Neural progenitor cell (in vitro differentiated cells): Measurements from ENCODE around the gene TMEM164. TPM values are rescaled to one million over a fixed set of nuclear protein-coding genes. Genes with fewer than 3 reads are reported as not detected.
"Not testable (repeated sequence)": the region's sequence is repeated elsewhere in the genome, so short reads cannot be mapped to it uniquely, and the experiment has no call there.

Experiments used
- DNase-seq: peaks from one replicate; pipeline ENCODE4 v3.0.0-alpha.2; 2016; ENCODE audit warnings: low spot score
- H2AFZ ChIP-seq: fragments of 200-600 bp; sonication (generic); replicated peaks from 2 replicates; pipeline ENCODE4 v1.6.1; 2016; ENCODE audit warnings: antibody characterized with exemption
- H3F3A ChIP-seq: fragments of 200-600 bp; sonication (generic); 2 replicates; pipeline ENCODE4 v1.6.1; 2016; ENCODE audit warnings: antibody characterized with exemption, low read depth
- H3K27ac ChIP-seq: fragments of 200-600 bp; sonication (generic); 2 replicates; pipeline ENCODE4 v1.5.1; 2016; ENCODE audit warnings: mild to moderate bottlenecking
- H3K27me3 ChIP-seq: fragments of 200-600 bp; sonication (generic); 2 replicates; pipeline ENCODE4 v1.6.1; 2016; ENCODE audit warnings: mild to moderate bottlenecking, moderate library complexity
- H3K36me3 ChIP-seq: fragments of 200-600 bp; sonication (generic); 2 replicates; pipeline ENCODE4 v1.5.1; 2016
- H3K4me1 ChIP-seq: fragments of 200-600 bp; sonication (generic); 2 replicates; pipeline ENCODE4 v1.6.1; 2016; ENCODE audit warnings: mixed run types
- H3K4me2 ChIP-seq: fragments of 200-600 bp; sonication (generic); 2 replicates; pipeline ENCODE4 v1.6.1; 2016
- H3K4me3 ChIP-seq: fragments of 200-600 bp; sonication (generic); 2 replicates; pipeline ENCODE4 v1.5.1; 2016
- H3K79me2 ChIP-seq: fragments of 200-600 bp; sonication (generic); 2 replicates; pipeline ENCODE4 v1.6.1; 2016; ENCODE audit warnings: low read depth
- H3K9ac ChIP-seq: fragments of 200-600 bp; sonication (generic); 2 replicates; pipeline ENCODE4 v1.6.1; 2016
- H3K9me3 ChIP-seq: fragments of 200-600 bp; sonication (generic); 2 replicates; pipeline ENCODE4 v1.5.1; 2016; ENCODE audit warnings: low read depth
- H4K20me1 ChIP-seq: fragments of 200-600 bp; sonication (generic); 2 replicates; pipeline ENCODE4 v1.6.1; 2016; ENCODE audit warnings: low read depth
- H3K27ac Mint-ChIP-seq: 3 replicates; pipeline ENCODE4 v1.8.0; 2021; ENCODE audit warnings: mixed read lengths
- H3K27me3 Mint-ChIP-seq: 2 replicates; pipeline ENCODE4 v1.8.0; 2022; ENCODE audit warnings: low read depth, mild to moderate bottlenecking, inconsistent platforms, moderate library complexity, mixed read lengths; ENCODE audit not compliant: insufficient read depth
- H3K36me3 Mint-ChIP-seq: 3 replicates; pipeline ENCODE4 v1.8.0; 2021; ENCODE audit warnings: mixed read lengths
- H3K4me1 Mint-ChIP-seq: 3 replicates; pipeline ENCODE4 v1.8.0; 2021; ENCODE audit warnings: mixed read lengths
- H3K4me3 Mint-ChIP-seq: 3 replicates; pipeline ENCODE4 v1.8.0; 2021; ENCODE audit warnings: mild to moderate bottlenecking, moderate library complexity, mixed read lengths
- H3K9me3 Mint-ChIP-seq: 3 replicates; pipeline ENCODE4 v1.8.0; 2020; ENCODE audit warnings: mixed read lengths
- EZH2 ChIP-seq: fragments of 200-600 bp; sonication (generic); IDR thresholded peaks from 2 replicates; pipeline ENCODE4 v1.6.1; 2017; ENCODE audit warnings: antibody characterized with exemption, mild to moderate bottlenecking, moderate library complexity
- EZH2phosphoT487 ChIP-seq: fragments of 200-600 bp; sonication (generic); IDR thresholded peaks from 2 replicates; pipeline ENCODE4 v1.6.1; 2017; ENCODE audit warnings: antibody characterized with exemption
- total RNA-seq: library from RNA; depleted of rRNA; stranded (reverse); fragments of >200 nt; gene quantifications from 2 replicates; pipeline ENCODE4 v1.2.3, GENCODE V29; 2015; ENCODE audit warnings: low replicate concordance
- TF ChIP-seq, protein P1 (sequence below): fragments of 200-600 bp; sonication (generic); IDR thresholded peaks from 2 replicates; pipeline ENCODE4 v1.5.1; 2017; ENCODE audit warnings: antibody characterized with exemption, mild to moderate bottlenecking

Gene TMEM164
- total RNA-seq, 1 donor from 2014 or later: 15.5 TPM

DNA sequence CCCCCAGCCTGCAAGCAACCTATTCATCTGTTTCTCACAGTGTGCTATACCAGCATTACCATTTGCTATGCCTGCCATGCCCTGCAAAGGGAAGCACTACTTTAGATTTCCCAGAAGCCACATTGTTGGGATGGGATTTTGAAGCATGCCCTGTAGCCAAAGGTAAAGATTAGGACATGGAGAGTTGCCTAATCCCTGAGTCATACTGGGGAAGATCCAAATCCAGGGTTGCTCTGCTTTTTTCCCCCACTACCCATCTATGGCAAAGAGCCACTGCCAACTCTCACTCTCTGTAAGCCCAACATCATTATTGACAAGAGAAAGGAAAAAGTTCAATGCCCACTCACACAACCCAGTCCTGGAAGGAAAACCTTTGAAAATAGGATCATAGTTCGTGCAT, 36.7 kb upstream of the TMEM164 start:
- H3K36me3 ChIP-seq: no peaks in the 10 kb centered on the region
- no peak overlapping the region for H3K4me3 Mint-ChIP-seq
- no peak overlapping the region for H3K27ac ChIP-seq
- H3K9me3 Mint-ChIP-seq: no peaks in the 10 kb centered on the region
- no peak overlapping the region for H2AFZ ChIP-seq
- TF ChIP-seq EZH2 (no peak), EZH2phosphoT487 (no peak)
- TF ChIP-seq, protein P1, sequence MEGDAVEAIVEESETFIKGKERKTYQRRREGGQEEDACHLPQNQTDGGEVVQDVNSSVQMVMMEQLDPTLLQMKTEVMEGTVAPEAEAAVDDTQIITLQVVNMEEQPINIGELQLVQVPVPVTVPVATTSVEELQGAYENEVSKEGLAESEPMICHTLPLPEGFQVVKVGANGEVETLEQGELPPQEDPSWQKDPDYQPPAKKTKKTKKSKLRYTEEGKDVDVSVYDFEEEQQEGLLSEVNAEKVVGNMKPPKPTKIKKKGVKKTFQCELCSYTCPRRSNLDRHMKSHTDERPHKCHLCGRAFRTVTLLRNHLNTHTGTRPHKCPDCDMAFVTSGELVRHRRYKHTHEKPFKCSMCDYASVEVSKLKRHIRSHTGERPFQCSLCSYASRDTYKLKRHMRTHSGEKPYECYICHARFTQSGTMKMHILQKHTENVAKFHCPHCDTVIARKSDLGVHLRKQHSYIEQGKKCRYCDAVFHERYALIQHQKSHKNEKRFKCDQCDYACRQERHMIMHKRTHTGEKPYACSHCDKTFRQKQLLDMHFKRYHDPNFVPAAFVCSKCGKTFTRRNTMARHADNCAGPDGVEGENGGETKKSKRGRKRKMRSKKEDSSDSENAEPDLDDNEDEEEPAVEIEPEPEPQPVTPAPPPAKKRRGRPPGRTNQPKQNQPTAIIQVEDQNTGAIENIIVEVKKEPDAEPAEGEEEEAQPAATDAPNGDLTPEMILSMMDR: no peak
- H3K27me3 Mint-ChIP-seq: no peaks in the 10 kb centered on the region
- H3K9me3 ChIP-seq: peaks cover 11% of the 10 kb centered on the region
- DNase-seq: no peak
- H3K27ac Mint-ChIP-seq: no peak overlapping the region
- H3K4me2 ChIP-seq: no peak overlapping the region
- no peaks in the 10 kb centered on the region for H3F3A ChIP-seq
- H3K36me3 Mint-ChIP-seq: no peaks in the 10 kb centered on the region
- H3K4me3 ChIP-seq: no peak overlapping the region
- H3K4me1 ChIP-seq: no peaks in the 10 kb centered on the region
- H3K27me3 ChIP-seq: no peaks in the 10 kb centered on the region
- no peaks in the 10 kb centered on the region for H3K4me1 Mint-ChIP-seq
- no peaks in the 10 kb centered on the region for H4K20me1 ChIP-seq
- no peaks in the 10 kb centered on the region for H3K79me2 ChIP-seq
- no peak overlapping the region for H3K9ac ChIP-seq

DNA sequence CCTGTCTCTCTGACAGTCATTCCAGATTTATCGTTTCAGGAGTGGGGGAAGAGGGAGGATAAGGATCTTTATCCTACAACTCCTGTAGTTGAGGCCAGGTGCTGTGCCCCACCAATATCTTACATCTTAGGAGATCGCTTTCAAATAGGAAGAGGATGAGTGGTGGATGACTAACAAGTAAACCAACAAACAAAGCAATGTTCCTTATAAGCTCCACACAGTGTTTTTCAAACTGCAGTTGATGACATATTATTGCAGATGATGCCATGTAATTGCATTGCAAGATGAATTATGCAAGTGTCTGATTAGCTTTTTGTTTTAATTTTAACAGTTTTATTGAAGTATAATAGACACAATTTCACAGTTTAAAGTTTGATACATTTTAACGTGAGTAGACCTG, 35.8 kb upstream of the TMEM164 start:
- TF ChIP-seq, protein P1: no peak
- no peak for TF ChIP-seq EZH2
- no peak for TF ChIP-seq EZH2phosphoT487
- H3K4me3 ChIP-seq: no peak overlapping the region
- no peaks in the 10 kb centered on the region for H4K20me1 ChIP-seq
- peaks cover 11% of the 10 kb centered on the region for H3K9me3 ChIP-seq
- H3F3A ChIP-seq: no peaks in the 10 kb centered on the region
- Mint-ChIP-seq H3K36me3 (no peaks in the 10 kb centered on the region), H3K9me3 (no peaks in the 10 kb centered on the region), H3K4me3 (no peak overlapping the region), H3K4me1 (no peaks in the 10 kb centered on the region), H3K27me3 (peaks cover 2% of the 10 kb centered on the region), H3K27ac (no peak overlapping the region)
- H2AFZ ChIP-seq: no peak overlapping the region
- H3K4me2 ChIP-seq: no peak overlapping the region
- no peak overlapping the region for H3K27ac ChIP-seq
- H3K27me3 ChIP-seq: no peaks in the 10 kb centered on the region
- no peaks in the 10 kb centered on the region for H3K4me1 ChIP-seq
- H3K9ac ChIP-seq: no peak overlapping the region
- H3K79me2 ChIP-seq: no peaks in the 10 kb centered on the region
- no peak for DNase-seq
- H3K36me3 ChIP-seq: no peaks in the 10 kb centered on the region

DNA sequence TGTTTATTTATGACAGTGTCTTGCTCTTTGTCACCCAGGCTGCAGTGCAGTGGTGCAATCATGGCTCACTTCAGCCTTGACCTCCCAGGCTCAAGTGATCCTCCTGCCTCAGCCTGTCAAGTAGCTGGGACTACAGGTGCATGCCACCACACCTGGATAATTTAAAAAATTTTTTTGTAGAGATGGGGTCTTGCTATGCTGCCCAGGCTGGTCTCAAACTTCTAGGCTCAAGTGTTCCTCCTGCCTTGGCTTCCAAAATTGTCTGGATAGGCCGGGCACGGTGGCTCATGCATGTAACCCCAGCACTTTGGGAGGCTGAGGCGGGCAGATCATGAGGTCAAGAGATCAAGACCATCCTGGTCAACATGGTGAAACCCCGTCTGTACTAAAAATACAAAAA, 32.1 kb upstream of the TMEM164 start:
- H3K27me3 ChIP-seq, H2AFZ ChIP-seq, H4K20me1 ChIP-seq, H3K4me1 Mint-ChIP-seq, H3K27ac ChIP-seq, H3K27ac Mint-ChIP-seq, H3K27me3 Mint-ChIP-seq, H3K9me3 Mint-ChIP-seq, H3K79me2 ChIP-seq, H3K4me1 ChIP-seq, H3K4me3 ChIP-seq, H3K36me3 Mint-ChIP-seq, H3K36me3 ChIP-seq, H3K9ac ChIP-seq, DNase-seq, H3F3A ChIP-seq, H3K4me3 Mint-ChIP-seq, H3K4me2 ChIP-seq: not testable (repeated sequence)
- peaks cover 11% of the 10 kb centered on the region for H3K9me3 ChIP-seq

DNA sequence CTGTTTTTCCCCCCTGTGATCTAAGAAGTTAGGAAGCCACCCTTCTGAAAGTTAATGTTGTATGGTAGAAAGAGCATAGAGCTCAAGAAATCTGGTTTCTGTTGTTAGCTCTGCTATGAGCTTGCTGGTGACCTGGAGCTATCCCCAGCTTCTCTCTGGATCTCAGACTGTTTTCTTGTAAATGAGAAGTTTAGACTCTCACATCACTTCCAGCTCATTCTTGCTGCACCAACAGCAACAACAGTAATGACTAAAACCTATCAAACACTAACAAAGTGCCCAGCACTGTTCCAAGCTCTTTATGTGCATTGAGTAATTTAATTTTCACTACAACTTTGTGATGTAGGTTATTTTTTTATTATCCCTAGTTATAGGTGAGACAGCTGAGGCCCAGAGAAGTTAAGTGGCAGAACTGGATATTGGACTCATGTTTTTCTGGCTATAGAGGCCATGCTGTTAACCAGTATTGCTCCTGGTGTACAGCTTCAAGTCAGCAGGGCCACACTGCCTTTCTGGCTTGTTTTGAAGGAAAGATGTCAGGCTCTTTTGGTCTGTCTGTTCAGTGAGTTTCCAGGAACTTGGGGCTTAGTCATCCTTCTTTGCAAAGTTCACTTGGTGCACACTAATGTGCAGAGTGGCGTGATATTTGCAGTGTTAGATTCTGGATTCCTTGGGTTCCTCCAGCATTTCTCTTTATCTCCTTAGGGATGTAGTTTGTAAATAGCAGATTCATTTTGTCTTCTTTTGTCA, 27.8 kb upstream of the TMEM164 start:
- no peaks in the 10 kb centered on the region for H3K27me3 ChIP-seq
- no peaks in the 10 kb centered on the region for H3K36me3 ChIP-seq
- H3K36me3 Mint-ChIP-seq: no peaks in the 10 kb centered on the region
- H4K20me1 ChIP-seq: no peaks in the 10 kb centered on the region
- H3K4me2 ChIP-seq: no peak overlapping the region
- H3K4me1 ChIP-seq: no peaks in the 10 kb centered on the region
- no peaks in the 10 kb centered on the region for H3K9me3 ChIP-seq
- H3K27me3 Mint-ChIP-seq: peaks cover 4% of the 10 kb centered on the region
- H3K27ac Mint-ChIP-seq: no peak overlapping the region
- H3K9ac ChIP-seq: no peak overlapping the region
- TF ChIP-seq EZH2: no peak
- TF ChIP-seq, protein P1: no peak
- TF ChIP-seq EZH2phosphoT487: no peak
- DNase-seq: no peak
- H3K4me3 ChIP-seq: no peak overlapping the region
- H3K27ac ChIP-seq: no peak overlapping the region
- no peaks in the 10 kb centered on the region for H3K9me3 Mint-ChIP-seq
- no peak overlapping the region for H3K4me3 Mint-ChIP-seq
- no peak overlapping the region for H2AFZ ChIP-seq
- H3K4me1 Mint-ChIP-seq: no peaks in the 10 kb centered on the region
- no peaks in the 10 kb centered on the region for H3K79me2 ChIP-seq
- H3F3A ChIP-seq: no peaks in the 10 kb centered on the region

DNA sequence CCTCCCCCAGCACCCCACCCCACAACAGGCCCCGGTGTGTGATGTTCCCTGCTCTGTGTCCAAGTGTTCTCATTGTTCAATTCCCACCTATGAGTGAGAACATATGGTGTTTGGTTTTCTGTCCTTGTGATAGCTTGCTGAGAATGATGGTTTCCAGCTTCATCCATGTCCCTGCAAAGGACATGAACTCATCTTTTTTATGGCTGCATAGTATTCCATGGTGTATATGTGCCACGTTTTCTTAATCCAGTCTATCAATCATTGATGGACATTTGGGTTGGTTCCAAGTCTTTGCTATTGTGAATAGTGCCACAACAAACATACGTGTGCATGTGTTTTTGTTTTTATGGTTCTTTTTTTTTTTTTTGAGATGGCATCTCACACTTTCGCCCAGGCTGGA, 17.7 kb upstream of the TMEM164 start:
- not testable (repeated sequence) for H4K20me1 ChIP-seq, H3K36me3 Mint-ChIP-seq, H3K4me1 ChIP-seq, H3K27me3 Mint-ChIP-seq, H3K27ac ChIP-seq, H3K9me3 Mint-ChIP-seq, H2AFZ ChIP-seq, H3F3A ChIP-seq, H3K4me3 Mint-ChIP-seq, H3K27ac Mint-ChIP-seq, H3K36me3 ChIP-seq, H3K79me2 ChIP-seq, H3K27me3 ChIP-seq, DNase-seq, H3K4me3 ChIP-seq, H3K4me2 ChIP-seq, H3K4me1 Mint-ChIP-seq, H3K9me3 ChIP-seq, H3K9ac ChIP-seq
